BE2C (cell line): ENCODE measurements around the gene PPP4R1.

Experiments
- DNase-seq: peaks from one replicate; pipeline ENCODE4 v3.0.0-alpha.2; 2020
- H3K27me3 ChIP-seq: fragments of 250-450 bp; sonication (Bioruptor Pico); 2 replicates; pipeline ENCODE4 v1.5.1; 2020; ENCODE audit warnings: mild to moderate bottlenecking
- H3K36me3 ChIP-seq: fragments of 250-450 bp; sonication (Bioruptor Pico); 2 replicates; pipeline ENCODE4 v1.5.1; 2020; ENCODE audit warnings: mild to moderate bottlenecking
- H3K4me1 ChIP-seq: fragments of 250-450 bp; sonication (Bioruptor Pico); 2 replicates; pipeline ENCODE4 v1.5.1; 2020
- H3K4me3 ChIP-seq: 2 replicates; pipeline ENCODE4 v1.5.1; 2011; ENCODE audit warnings: low read depth, low read length
- H3K9me3 ChIP-seq: fragments of 250-450 bp; sonication (Bioruptor Pico); 2 replicates; pipeline ENCODE4 v1.5.1; 2020
- CTCF ChIP-seq: IDR thresholded peaks from 2 replicates; pipeline ENCODE4 v1.5.1; 2012; ENCODE audit warnings: mild to moderate bottlenecking, low read depth, low read length

The PPP4R1 gene

DNA sequence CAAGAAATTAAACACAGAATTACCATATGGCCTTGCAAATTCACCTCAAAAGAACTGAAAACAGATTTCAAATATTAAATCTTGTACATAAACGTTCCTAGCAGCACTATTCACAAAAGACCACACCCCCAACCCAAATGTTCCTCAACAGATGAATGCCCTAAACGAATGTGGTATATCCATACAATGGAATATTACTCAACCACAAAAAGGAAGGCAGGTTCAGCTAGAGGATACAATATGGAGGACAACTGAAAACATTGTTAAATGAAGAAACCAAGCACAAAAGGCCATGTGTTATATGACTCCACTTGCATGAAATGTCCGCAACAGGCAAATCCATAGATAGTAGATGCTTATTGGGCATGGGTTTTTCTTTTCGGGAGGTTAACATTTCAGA, 61.7 kb downstream of the PPP4R1 start:
- no peak for TF ChIP-seq CTCF
- Histone ChIP-seq H3K27me3 (no peaks in the 10 kb centered on the region), H3K4me1 (no peaks in the 10 kb centered on the region), H3K36me3 (no peaks in the 10 kb centered on the region; the same call in none of the 2 replicates), H3K4me3 (no peak overlapping the region), H3K9me3 (no peaks in the 10 kb centered on the region)
- no peak for DNase-seq

- H3K36me3 ChIP-seq: no peaks in the 10 kb centered on the region; the same call in none of the 2 replicates
Observed at GRCh38 chr18:9552191-9552590, 62.2 kb downstream of the PPP4R1 start.

GRCh38 chr18:9550429-9550828, 63.9 kb downstream of the PPP4R1 start:
- DNase-seq: no peak
- Histone ChIP-seq H3K9me3 (no peaks in the 10 kb centered on the region), H3K27me3 (no peaks in the 10 kb centered on the region), H3K4me1 (no peaks in the 10 kb centered on the region), H3K4me3 (no peak overlapping the region), H3K36me3 (no peaks in the 10 kb centered on the region; the same call in none of the 2 replicates)
- no peak for TF ChIP-seq CTCF

More at GRCh38 chr18:9552191-9552590, 62.2 kb downstream of the PPP4R1 start:
- no peaks in the 10 kb centered on the region for H3K4me1 ChIP-seq
- H3K27me3 ChIP-seq: no peaks in the 10 kb centered on the region
- TF ChIP-seq CTCF: no peak
- no peaks in the 10 kb centered on the region for H3K9me3 ChIP-seq
- H3K4me3 ChIP-seq: no peak overlapping the region
- DNase-seq: no peak

- Histone ChIP-seq H3K36me3 (no peaks in the 10 kb centered on the region; the same call in none of the 2 replicates), H3K9me3 (no peaks in the 10 kb centered on the region), H3K4me3 (no peak overlapping the region), H3K4me1 (no peaks in the 10 kb centered on the region), H3K27me3 (no peaks in the 10 kb centered on the region)
- TF ChIP-seq CTCF: no peak
- DNase-seq: no peak
Observed at GRCh38 chr18:9549405-9549804, 65.0 kb downstream of the PPP4R1 start.

- Histone ChIP-seq H3K9me3 (no peaks in the 10 kb centered on the region), H3K36me3 (no peaks in the 10 kb centered on the region; the same call in none of the 2 replicates), H3K27me3 (no peaks in the 10 kb centered on the region), H3K4me1 (no peaks in the 10 kb centered on the region), H3K4me3 (no peak overlapping the region)
- no peak for DNase-seq
- TF ChIP-seq CTCF: no peak
Observed at GRCh38 chr18:9547782-9548181, 66.6 kb downstream of the PPP4R1 start.

DNA sequence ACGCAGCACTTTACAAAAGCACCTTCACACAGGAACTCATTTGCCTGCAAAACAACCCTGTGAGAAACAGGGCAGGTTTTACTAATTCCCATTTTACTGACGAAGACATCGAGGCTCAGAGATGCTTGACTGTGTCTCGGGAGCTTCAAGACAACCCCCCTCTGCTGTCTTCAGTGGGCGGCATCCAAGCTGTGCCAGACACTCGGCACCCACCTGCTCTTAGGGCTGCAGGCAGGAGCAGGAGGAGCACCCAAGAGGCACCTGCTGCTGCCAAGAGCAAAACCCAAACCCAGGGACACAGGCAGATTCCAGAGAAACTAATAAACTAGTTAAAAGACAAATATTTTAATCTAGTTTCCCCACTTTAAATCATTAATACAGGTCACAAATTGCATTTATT, 67.9 kb downstream of the PPP4R1 start:
- Histone ChIP-seq H3K27me3 (no peaks in the 10 kb centered on the region), H3K9me3 (no peaks in the 10 kb centered on the region), H3K36me3 (no peaks in the 10 kb centered on the region; the same call in none of the 2 replicates), H3K4me3 (no peak overlapping the region), H3K4me1 (no peaks in the 10 kb centered on the region)
- no peak for TF ChIP-seq CTCF
- DNase-seq: no peak
